K562 (cell line): ENCODE data around the gene EPB41L1. TPM values are rescaled to one million over a fixed set of nuclear protein-coding genes. Genes with fewer than 3 reads are reported as not detected.

ENCODE experiments used
- CC2D1A ChIP-seq: fragments of 450-650 bp; IDR thresholded peaks from 2 replicates; pipeline ENCODE4 v1.6.1; 2017; ENCODE audit warnings: mild to moderate bottlenecking
- CREM ChIP-seq: IDR thresholded peaks from 2 replicates; pipeline ENCODE4 v1.6.1; 2014; ENCODE audit warnings: antibody characterized with exemption, low read depth
- CTCF ChIP-seq, 3 experiments: IDR thresholded peaks in 2 of 3; conservative IDR thresholded peaks in 1 of 3; 2 replicates each; pipeline ENCODE4 v1.5.1; 2011 to 2012; ENCODE audit warnings: low read length in 3 of 3, mild to moderate bottlenecking in 3 of 3, control low read depth in 2 of 3, improper control_type of control experiment in 1 of 3, inconsistent platforms in 1 of 3, low read depth in 1 of 3, mixed read lengths in 1 of 3, moderate library complexity in 1 of 3; ENCODE audit not compliant: insufficient read depth in 2 of 3
- DDX20 ChIP-seq: fragments of 450-650 bp; IDR thresholded peaks from 2 replicates; pipeline ENCODE4 v1.6.1; 2016; ENCODE audit warnings: missing genetic modification characterization, low read depth, mild to moderate bottlenecking, missing compliant biosample characterization, moderate library complexity
- GTF2E2 ChIP-seq: fragments of 200-800 bp; sonication (Bioruptor generic); IDR thresholded peaks from 2 replicates; pipeline ENCODE4 v1.6.1; 2016; ENCODE audit warnings: missing genetic modification characterization, missing compliant biosample characterization
- HCFC1 ChIP-seq: IDR thresholded peaks from 2 replicates; pipeline ENCODE4 v1.6.1; 2012; ENCODE audit warnings: low read depth, low read length, improper control_type of control experiment
- HNRNPLL ChIP-seq: fragments of 200-400 bp; formaldehyde crosslinking; IDR thresholded peaks from 2 replicates; pipeline ENCODE4 v1.6.1; 2017; ENCODE audit warnings: low read length, low read depth, mild to moderate bottlenecking; ENCODE audit not compliant: poor library complexity, severe bottlenecking
- ILF3 ChIP-seq: fragments of 450-650 bp; IDR thresholded peaks from 2 replicates; pipeline ENCODE4 v1.6.1; 2018; ENCODE audit warnings: antibody characterized with exemption, mild to moderate bottlenecking, moderate library complexity, borderline replicate concordance
- KDM1A ChIP-seq, 2 experiments: fragments of 450-650 bp; IDR thresholded peaks; 2 replicates each; pipeline ENCODE4 v1.6.1; 2016; ENCODE audit warnings: mild to moderate bottlenecking in 2 of 2
- KDM2B ChIP-seq: fragments of 250-450 bp; sonication (Bioruptor Pico); IDR thresholded peaks from 2 replicates; pipeline ENCODE4 v1.8.0; 2021; ENCODE audit warnings: mild to moderate bottlenecking, moderate library complexity
- NFE2 ChIP-seq: IDR thresholded peaks from 2 replicates; pipeline ENCODE4 v1.6.1; 2014; ENCODE audit warnings: antibody characterized with exemption, low read depth
- NR2C2 ChIP-seq, 2 experiments: fragments of 200-800 bp in 1 of 2; sonication (Bioruptor generic) in 1 of 2; sonication (generic) in 1 of 2; formaldehyde crosslinking in 1 of 2; IDR thresholded peaks; 2 replicates each; pipeline versions ENCODE4 v1.6.1 to v1.8.0; 2016 to 2022; ENCODE audit warnings: mild to moderate bottlenecking in 1 of 2, missing compliant biosample characterization in 1 of 2, missing genetic modification characterization in 1 of 2, missing genetic modification reagents in 1 of 2
- PTBP1 ChIP-seq: fragments of 200-400 bp; formaldehyde crosslinking; IDR thresholded peaks from 2 replicates; pipeline ENCODE4 v1.6.1; 2017; ENCODE audit warnings: low read depth, low read length
- RBM25 ChIP-seq: fragments of 200-400 bp; formaldehyde crosslinking; IDR thresholded peaks from 2 replicates; pipeline ENCODE4 v1.6.1; 2018; ENCODE audit warnings: low read length, low read depth, moderate library complexity; ENCODE audit not compliant: severe bottlenecking
- SMARCA5 ChIP-seq: fragments of 450-650 bp; IDR thresholded peaks from 2 replicates; pipeline ENCODE4 v1.6.1; 2016
- TAF9B ChIP-seq: fragments of 450-650 bp; IDR thresholded peaks from 2 replicates; pipeline ENCODE4 v1.6.1; 2018; ENCODE audit warnings: mild to moderate bottlenecking; ENCODE audit not compliant: partially characterized antibody
- TFAP4 ChIP-seq: sonication (generic); formaldehyde crosslinking; IDR thresholded peaks from 2 replicates; pipeline ENCODE4 v1.8.0; 2022; ENCODE audit warnings: missing genetic modification reagents, mild to moderate bottlenecking, moderate library complexity, borderline replicate concordance
- TRIM24 ChIP-seq, 2 experiments: fragments of 450-650 bp; IDR thresholded peaks; 2 replicates each; pipeline ENCODE4 v1.6.1; 2016
- UBTF ChIP-seq, 2 experiments: IDR thresholded peaks; 2 replicates each; pipeline ENCODE4 v1.6.1; 2012; ENCODE audit warnings: improper control_type of control experiment in 2 of 2, low read depth in 2 of 2, low read length in 2 of 2, borderline replicate concordance in 1 of 2
- ZNF165 ChIP-seq: fragments of 250-450 bp; sonication (Bioruptor Pico); IDR thresholded peaks from 2 replicates; pipeline ENCODE4 v1.4.0; 2020; ENCODE audit warnings: borderline replicate concordance
- ZNF280A ChIP-seq: fragments of 450-650 bp; IDR thresholded peaks from 2 replicates; pipeline ENCODE4 v1.6.1; 2018; ENCODE audit warnings: mild to moderate bottlenecking, low read depth; ENCODE audit not compliant: partially characterized antibody
- ZNF311 ChIP-seq: fragments of 250-450 bp; sonication (Bioruptor Pico); IDR thresholded peaks from 2 replicates; pipeline ENCODE4 v1.4.0; 2020; ENCODE audit warnings: mild to moderate bottlenecking, moderate library complexity
- polyA plus RNA-seq, 8 experiments: library from polyadenylated mRNA; depleted of rRNA in 4 of 8; stranded (reverse) in 5 of 8; unstranded in 3 of 8; fragments of >200 nt; fragmentation: Nextera tagmentation in 2 of 8; fragmentation: Illumina TruSeq in 1 of 8; extraction: Ambion mirVana in 2 of 8; extraction: Trizol in 1 of 8; gene quantifications; 2 replicates each; pipeline versions ENCODE4 v1.2.1 to v1.2.3, GENCODE V29; 2011 to 2014; ENCODE audit warnings: inconsistent platforms in 1 of 8, missing spikeins in 1 of 8
- total RNA-seq, 7 experiments: library from RNA; depleted of rRNA in 6 of 7; stranded (reverse); fragments of >200 nt in 6 of 7; fragmentation: Illumina TruSeq in 2 of 7; extraction: Trizol in 2 of 7; gene quantifications; 2 replicates each; pipeline versions ENCODE4 v1.2.1 to v1.2.3, GENCODE V29; 2011 to 2021; ENCODE audit warnings: low replicate concordance in 1 of 7

Gene EPB41L1
- total and polyA plus RNA-seq, 9 of the 15 experiments (the other 6 are each of a cell fraction or from before 2014, with no cell fraction given) = 0.11 to 4.3 (median 1.3) TPM

GRCh38 chr20:36181934-36182603 is 27.5 kb downstream of the EPB41L1 start (continued):
- TF ChIP-seq UBTF (IDR thresholded peaks at IDR 0.05; ENCODE audit: borderline replicate concordance in 1 of 2, low read depth in 2 of 2, low read length in 2 of 2) = no peak
- 0 out of 2 replicates have a peak, but pooled peaks have one; percentile 16 for TF ChIP-seq TFAP4 (CRISPR knock-in tag)
- TF ChIP-seq CTCF (IDR thresholded peaks at IDR 0.05 in 2 of 3, conservative IDR thresholded peaks at IDR 0.05 in 1 of 3; ENCODE audit: insufficient read depth in 2 of 3, low read depth in 1 of 3, low read length in 3 of 3) = no peak
- no peak for TF ChIP-seq ZNF165 (CRISPR knock-in tag)
- TF ChIP-seq RBM25 = peak; percentile 98
- TF ChIP-seq GTF2E2 (tag) = no peak
- TF ChIP-seq TAF9B = no peak
- no peak for TF ChIP-seq ZNF311 (CRISPR knock-in tag)
- peak; percentile 93 to 95 for TF ChIP-seq KDM1A (IDR thresholded peaks at IDR 0.05)
- 0 out of 2 replicates have a peak, but pooled peaks have one; percentile 14 for TF ChIP-seq NFE2
- TF ChIP-seq DDX20 (tag) = no peak
- peak; percentile 97 for TF ChIP-seq SMARCA5
- no peak for TF ChIP-seq ILF3
- no peak for TF ChIP-seq KDM2B
- peak; percentile 56; the same call in 1 of the 2 replicates for TF ChIP-seq CREM
- peak in 1 of 2 experiments; percentile 39; a peak in 1 of 4 replicates for TF ChIP-seq TRIM24 (IDR thresholded peaks at IDR 0.05)
- no peak for TF ChIP-seq CC2D1A
- TF ChIP-seq NR2C2 (CRISPR knock-in tag; IDR thresholded peaks at IDR 0.05) = no peak
- no peak for TF ChIP-seq NR2C2 (tag; IDR thresholded peaks at IDR 0.05)
- TF ChIP-seq HNRNPLL = no peak
- TF ChIP-seq PTBP1 = 0 out of 2 replicates have a peak, but pooled peaks have one; percentile 67
- TF ChIP-seq HCFC1 = no peak
- no peak for TF ChIP-seq ZNF280A
